GM19238 (cell line): ENCODE data around the gene OR52N4.
"Not testable (repeated sequence)": the region's sequence is repeated elsewhere in the genome, so short reads cannot be mapped to it uniquely, and the experiment has no call there.

Experiments used
- DNase-seq: peaks from one replicate; pipeline ENCODE4 v3.0.0; 2011; ENCODE audit warnings: low spot score; ENCODE audit not compliant: insufficient read length

Gene OR52N4

GRCh38 chr11:5753943-5754342, at the start of gene OR52N4:
Gene OR52N4, plus strand, starts transcription at chr11:5754243. Its CDS starts 498 bp downstream, at chr11:5754741.
- DNase-seq = no peak

DNA sequence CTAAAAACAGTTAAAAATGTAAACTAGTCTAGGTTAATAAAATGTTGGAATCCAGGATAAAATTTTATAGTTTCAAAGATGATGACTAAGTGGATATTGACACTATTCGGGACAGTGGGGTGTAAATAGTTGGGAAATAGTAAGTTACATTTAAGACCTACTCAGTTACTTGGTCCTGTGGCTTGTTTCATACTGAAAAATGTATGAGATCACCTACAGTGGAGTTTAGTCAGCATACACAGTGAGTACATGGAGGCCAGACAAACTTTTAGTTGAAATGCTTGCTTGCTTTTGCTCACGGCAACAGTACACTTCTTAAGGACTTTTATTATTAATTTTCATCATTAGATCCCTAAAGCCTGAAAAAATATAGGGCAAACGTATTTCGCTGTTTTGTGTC, 48.4 kb upstream of the OR52N4 start:
- DNase-seq = no peak

DNA sequence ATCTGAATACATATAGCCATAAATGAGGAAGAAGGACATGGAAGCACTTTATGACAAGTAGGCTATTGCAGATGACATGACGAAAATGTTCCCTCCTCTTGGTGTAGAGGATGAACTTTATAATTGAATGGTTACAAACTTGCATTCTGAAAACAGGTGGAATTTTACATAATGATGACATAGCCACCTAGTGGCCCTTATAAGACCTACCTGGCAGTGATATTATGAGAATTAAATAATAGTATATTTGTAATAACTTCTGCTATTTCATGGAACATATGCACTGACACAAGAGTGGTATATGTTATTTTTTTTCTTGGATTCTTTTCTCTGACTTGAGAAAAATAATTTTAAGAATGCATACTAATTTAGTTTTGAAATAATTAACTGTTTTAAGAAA, 41.5 kb upstream of the OR52N4 start:
- no peak for DNase-seq

DNA sequence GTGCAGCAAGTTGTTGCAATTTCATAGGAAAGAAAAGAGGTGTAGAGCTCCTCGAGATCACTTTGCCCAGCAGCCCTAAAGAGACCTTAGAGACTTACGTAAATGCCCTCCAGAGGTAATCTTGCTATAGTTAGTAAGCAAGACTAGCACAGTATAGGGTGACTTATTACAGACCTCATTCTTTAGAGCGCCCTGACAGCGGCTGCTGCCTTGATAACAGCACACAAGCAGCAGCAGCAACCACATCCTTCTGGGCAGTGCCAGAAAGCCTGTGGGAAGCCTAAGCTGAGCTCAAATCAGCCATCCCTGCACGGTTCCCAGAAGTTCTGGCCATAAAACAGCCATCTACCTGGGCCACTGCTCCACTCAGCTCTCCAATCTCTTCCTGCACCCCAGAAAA, 40.3 kb upstream of the OR52N4 start:
- DNase-seq = no peak

GRCh38 chr11:5716518-5716917, 37.5 kb upstream of the OR52N4 start:
- not testable (repeated sequence) for DNase-seq

- DNase-seq = no peak
These were observed 34.1 kb upstream of the OR52N4 start for GRCh38 chr11:5719703-5720495.

DNA sequence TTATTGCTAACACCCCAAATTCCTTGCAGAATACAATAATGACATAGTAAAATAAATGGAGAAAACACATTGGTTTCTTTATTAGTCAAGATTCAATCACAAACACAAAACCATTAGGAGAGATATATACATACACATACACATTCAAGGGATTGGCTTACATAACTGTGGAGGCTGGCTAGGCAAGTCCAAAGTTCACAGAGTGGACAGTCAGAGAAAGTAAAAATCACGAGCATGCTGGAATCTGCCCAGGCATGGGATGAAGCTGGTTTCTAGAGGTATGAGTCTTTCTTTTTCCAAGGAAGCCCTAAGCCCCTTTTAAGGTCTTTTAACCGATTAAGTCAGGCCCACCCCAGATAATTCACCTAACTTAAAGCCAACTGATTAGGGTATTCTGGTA, 31.4 kb upstream of the OR52N4 start:
- DNase-seq = no peak

- DNase-seq = no peak
These were observed 27.7 kb upstream of the OR52N4 start for GRCh38 chr11:5726351-5726750.

DNA sequence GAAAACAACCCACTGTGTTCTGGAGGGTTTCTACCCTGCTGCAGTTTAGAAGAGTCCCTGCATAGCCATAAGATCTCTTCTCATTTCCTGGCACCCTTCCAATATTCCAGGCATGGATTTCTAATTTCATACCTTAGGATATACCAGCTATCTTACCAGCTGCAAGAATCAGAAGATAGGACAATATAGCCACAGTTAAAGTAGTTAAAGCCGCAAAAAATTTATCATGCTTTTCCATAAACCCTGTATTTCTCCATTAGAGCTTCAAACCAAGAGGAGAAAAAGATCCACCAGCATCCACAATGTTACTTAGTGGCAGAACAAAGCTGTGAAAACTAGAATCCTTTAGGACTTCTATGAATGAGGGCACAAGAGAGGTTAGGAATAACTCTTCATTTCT, 26.4 kb upstream of the OR52N4 start:
- no peak for DNase-seq

GRCh38 chr11:5736396-5736795, 17.6 kb upstream of the OR52N4 start, which contains the start of gene OR56B1:
Gene OR56B1, plus strand, starts transcription at chr11:5736448. Its CDS starts 69 bp downstream, at chr11:5736517.
- no peak for DNase-seq

DNA sequence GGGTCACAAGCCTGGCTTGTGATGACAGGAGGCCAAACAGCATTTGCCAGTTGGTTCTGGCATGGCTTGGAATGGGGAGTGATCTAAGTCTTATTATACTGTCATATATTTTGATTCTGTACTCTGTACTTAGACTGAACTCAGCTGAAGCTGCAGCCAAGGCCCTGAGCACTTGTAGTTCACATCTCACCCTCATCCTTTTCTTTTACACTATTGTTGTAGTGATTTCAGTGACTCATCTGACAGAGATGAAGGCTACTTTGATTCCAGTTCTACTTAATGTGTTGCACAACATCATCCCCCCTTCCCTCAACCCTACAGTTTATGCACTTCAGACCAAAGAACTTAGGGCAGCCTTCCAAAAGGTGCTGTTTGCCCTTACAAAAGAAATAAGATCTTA, 17.0 kb upstream of the OR52N4 start:
- DNase-seq = no peak

- DNase-seq = no peak
These were observed 16.2 kb upstream of the OR52N4 start for GRCh38 chr11:5737670-5738392.

DNA sequence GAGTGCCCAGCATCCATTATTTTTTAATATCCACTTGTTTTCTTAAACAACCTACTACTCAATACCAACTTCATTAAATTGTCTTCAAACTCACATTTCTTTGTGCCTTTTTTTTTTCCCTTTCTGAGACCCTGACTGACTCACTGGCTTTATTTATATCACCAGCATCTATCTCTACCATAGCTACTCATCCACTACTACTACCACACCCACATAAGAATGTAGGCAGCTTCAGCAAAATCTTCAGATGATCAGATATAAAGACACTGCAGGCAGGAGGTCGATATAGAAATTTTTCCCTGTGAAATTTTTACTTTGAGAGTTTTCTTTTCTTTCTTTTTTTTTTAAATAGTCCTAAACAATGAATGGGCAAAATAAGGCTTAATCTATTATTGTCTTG, 15.6 kb upstream of the OR52N4 start:
- no peak for DNase-seq

GRCh38 chr11:5746614-5747013, 7.4 kb upstream of the OR52N4 start:
- no peak for DNase-seq

GRCh38 chr11:5749836-5750235, 4.2 kb upstream of the OR52N4 start:
- DNase-seq = no peak

- no peak for DNase-seq
These were observed 13.0 kb downstream of the OR52N4 start for GRCh38 chr11:5767056-5767455.

DNA sequence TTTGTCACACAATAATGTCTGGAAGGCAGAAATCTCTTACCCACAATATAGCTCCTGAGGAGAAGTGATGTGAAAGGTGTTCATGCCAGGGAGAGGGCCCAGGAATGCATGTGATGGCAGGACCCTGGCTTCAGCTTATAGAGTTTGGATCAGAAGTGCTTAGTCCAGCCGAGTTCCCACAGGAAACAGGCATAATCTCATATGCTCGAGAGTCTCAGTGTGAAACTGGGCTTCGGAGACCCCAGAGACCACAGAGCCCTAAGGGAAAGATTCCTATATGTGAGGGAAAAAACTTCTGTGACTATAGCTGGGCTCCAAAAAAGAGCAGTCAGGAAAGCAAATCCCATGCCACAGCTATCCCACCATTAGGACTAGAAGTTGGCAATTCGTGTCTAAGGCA, 29.2 kb downstream of the OR52N4 start, which contains the start of gene OR52N5:
Gene OR52N5, minus strand, starts transcription at position 101 of the 400 bp plus-strand sequence. CDS start 4,721 bp downstream, outside the sequence.
- DNase-seq = no peak

GRCh38 chr11:5791165-5791564, 37.1 kb downstream of the OR52N4 start, which contains the start of gene OR52N1:
Gene OR52N1, minus strand, starts transcription at chr11:5791265. Its CDS starts 2,449 bp downstream, at chr11:5788816.
- DNase-seq = no peak

DNA sequence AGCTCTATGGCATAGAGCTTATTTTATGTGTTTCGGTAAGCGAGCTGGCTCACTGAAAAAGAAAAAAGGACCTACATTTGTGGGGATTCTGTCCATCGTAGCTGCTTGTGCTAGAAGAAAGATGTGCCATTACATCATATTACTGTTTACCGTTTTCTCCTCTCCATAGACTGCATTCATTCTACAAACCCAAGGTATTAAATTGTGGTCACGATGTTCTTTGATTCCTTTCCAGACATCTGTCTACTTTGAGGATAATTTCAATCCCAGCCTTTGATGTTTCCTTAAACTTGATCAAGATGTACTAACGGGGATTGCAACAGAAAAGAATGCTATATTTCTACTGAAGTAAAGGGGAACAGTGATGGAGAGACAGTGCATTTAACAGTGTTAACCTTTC, 42.5 kb downstream of the OR52N4 start:
- no peak for DNase-seq

GRCh38 chr11:5803982-5804381, 49.9 kb downstream of the OR52N4 start:
- no peak for DNase-seq
